Kidney (tissue), 14 donors: ENCODE measurements around the gene STX8. TPM values are rescaled to one million over a fixed set of nuclear protein-coding genes. Genes with fewer than 3 reads are reported as not detected.

Experiments
- DNase-seq, 5 donors: peaks; one replicate each; pipeline ENCODE4 v3.0.0-alpha.2; 2013 to 2020
- FAIRE-seq: peaks from 2 replicates; lab custom pipeline; 2012; peaks lifted over from hg19 to GRCh38; lab: Jason Lieb, UNC
- H3K27ac ChIP-seq, 2 donors: one replicate each; pipeline ENCODE4 v1.7.0; 2013; ENCODE audit warnings: low read depth in 2 of 2, low read length in 2 of 2, inconsistent platforms in 1 of 2
- H3K27me3 ChIP-seq: one replicate; pipeline ENCODE4 v1.7.1; 2013; ENCODE audit warnings: low read length, inconsistent platforms; ENCODE audit not compliant: control insufficient read depth, insufficient read depth
- H3K36me3 ChIP-seq, 3 donors: one replicate each; pipeline versions ENCODE4 v1.7.0 to v1.7.1; 2013; ENCODE audit warnings: low read length in 3 of 3, control low read depth in 1 of 3, inconsistent platforms in 1 of 3; ENCODE audit not compliant: insufficient read depth in 3 of 3, control insufficient read depth in 2 of 3
- H3K4me1 ChIP-seq, 3 donors: one replicate each; pipeline versions ENCODE4 v1.7.0 to v1.7.1; 2013; ENCODE audit warnings: low read length in 3 of 3, inconsistent platforms in 1 of 3, low read depth in 1 of 3; ENCODE audit not compliant: control insufficient read depth in 2 of 3, insufficient read depth in 2 of 3
- H3K4me3 ChIP-seq, 3 donors: one replicate each; pipeline versions ENCODE4 v1.7.0 to v1.8.1; 2013; ENCODE audit warnings: low read length in 3 of 3, control low read depth in 1 of 3, inconsistent platforms in 1 of 3
- H3K9ac ChIP-seq, 3 donors: one replicate each; pipeline versions ENCODE4 v1.7.0 to v1.7.1; 2013; ENCODE audit warnings: low read length in 3 of 3, control low read depth in 1 of 3, inconsistent platforms in 1 of 3
- H3K9me3 ChIP-seq, 3 donors: one replicate each; pipeline versions ENCODE4 v1.7.0 to v1.7.1; 2013; ENCODE audit warnings: low read length in 3 of 3, control low read depth in 1 of 3, inconsistent platforms in 1 of 3; ENCODE audit not compliant: control insufficient read depth in 2 of 3, insufficient read depth in 1 of 3
- CTCF ChIP-seq: IDR thresholded peaks from 3 replicates; pipeline ENCODE4 v1.5.1; 2012; ENCODE audit warnings: mild to moderate bottlenecking, moderate library complexity, borderline replicate concordance; ENCODE audit not compliant: insufficient read depth; ENCODE audit errors: extremely low read depth
- intact Hi-C: fragments of 100-400 bp; cut with DNase I; formaldehyde crosslinking; loops from one replicate; pipeline ENCODE4 v1.11.1; 2022
- polyA plus RNA-seq: library from polyadenylated mRNA; stranded (reverse); fragments of 350-450 nt; fragmentation: Illumina TruSeq; extraction: RNeasy Lipid Tissue Mini Kit (QIAGEN cat#74804); gene quantifications from one replicate; pipeline ENCODE4 v1.2.3, GENCODE V29; 2014; ENCODE audit warnings: low read depth, low replicate concordance; ENCODE audit not compliant: insufficient read depth
- total RNA-seq: library from RNA; stranded (reverse); fragmentation: NEBNext Ultra II Directional; extraction: Animal tissue kit (Norgen Biotek cat#: 25700); gene quantifications from one replicate; pipeline ENCODE4 v1.2.1, GENCODE V29; 2021
- donor health status: control.
- donor health status: control.
- donor health status: control.
- donor health status: control.
- donor health status: control.
- donor health status: DM: yes; HTN: yes; CAD: no.
- donor health status: Normal renal cell carcinoma (clear cell type).

Gene STX8
- total and polyA plus RNA-seq, 2 donors from 2014 or later: 67.2 to 127 TPM

DNA sequence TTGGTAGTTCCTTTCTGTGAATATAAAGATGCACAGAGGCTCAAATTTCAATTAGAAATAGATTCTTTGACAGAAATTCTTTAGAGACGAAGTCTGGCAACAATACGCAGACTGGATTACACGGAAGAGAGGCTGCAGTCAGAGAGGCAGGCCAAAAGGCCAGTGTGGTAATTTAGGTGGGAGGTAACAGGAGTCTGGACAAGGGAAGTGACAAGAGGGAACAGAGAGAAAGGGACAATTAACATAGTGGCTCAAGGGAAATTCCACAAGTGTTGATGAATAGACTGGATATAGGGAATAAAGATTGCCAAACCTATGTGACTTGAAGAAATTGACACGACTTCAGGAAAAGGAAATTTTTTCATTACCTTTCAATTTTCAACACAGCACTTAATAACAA, 54.6 kb downstream of the STX8 start:
- Histone ChIP-seq H3K27me3 (no peaks in the 10 kb centered on the region), H3K9me3 (no peaks in the 10 kb centered on the region), H3K27ac (no peak overlapping the region), H3K9ac (no peak overlapping the region), H3K36me3 (no peaks in the 10 kb centered on the region), H3K4me1 (no peaks in the 10 kb centered on the region), H3K4me3 (no peak overlapping the region)
- peak in 2 of 5 donors; percentile 13 to 37 for DNase-seq
- FAIRE-seq: no peak
- intact Hi-C loops: loop anchor here (10.0 kb wide), 1 partner anchor 536 kb away; no protein-coding TSS in a partner anchor
- no peak for TF ChIP-seq CTCF

DNA sequence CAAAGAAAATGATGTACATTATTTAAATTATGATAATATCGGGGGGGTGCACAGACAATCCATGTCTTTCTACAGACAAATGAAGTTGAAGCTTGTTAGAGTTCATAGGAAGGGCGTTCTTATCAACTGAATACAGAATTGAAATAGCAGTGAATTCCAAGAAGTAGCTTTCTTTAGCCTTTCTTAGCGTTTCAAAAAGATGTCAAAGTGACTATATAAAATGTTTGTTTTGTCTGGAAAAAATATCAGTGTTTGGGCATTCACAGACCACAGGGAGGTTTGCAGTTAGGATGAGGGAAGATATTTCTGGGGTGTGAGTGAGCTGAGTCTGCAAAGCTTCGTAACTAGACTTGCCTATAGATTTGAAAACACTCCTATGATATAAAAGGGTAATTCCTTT, 55.0 kb downstream of the STX8 start:
- Histone ChIP-seq H3K4me3 (no peak overlapping the region), H3K36me3 (no peaks in the 10 kb centered on the region), H3K4me1 (no peaks in the 10 kb centered on the region), H3K27ac (no peak overlapping the region), H3K9ac (no peak overlapping the region), H3K9me3 (no peaks in the 10 kb centered on the region), H3K27me3 (no peaks in the 10 kb centered on the region)
- intact Hi-C loops: loop anchor here (10.0 kb wide), 1 partner anchor 536 kb away; no protein-coding TSS in a partner anchor
- FAIRE-seq: no peak
- no peak for DNase-seq
- no peak for TF ChIP-seq CTCF

- Histone ChIP-seq H3K9ac (no peak overlapping the region), H3K9me3 (no peaks in the 10 kb centered on the region), H3K4me1 (no peaks in the 10 kb centered on the region), H3K27ac (no peak overlapping the region), H3K4me3 (no peak overlapping the region), H3K36me3 (no peaks in the 10 kb centered on the region), H3K27me3 (no peaks in the 10 kb centered on the region)
- intact Hi-C loops: loop anchor here (10.0 kb wide), 1 partner anchor 535 kb away; no protein-coding TSS in a partner anchor
- FAIRE-seq: no peak
- peak in 2 of 5 donors; percentile 24 to 42 for DNase-seq
- TF ChIP-seq CTCF: no peak
Measured at GRCh38 chr17:9519583-9520272, 55.9 kb downstream of the STX8 start.

DNA sequence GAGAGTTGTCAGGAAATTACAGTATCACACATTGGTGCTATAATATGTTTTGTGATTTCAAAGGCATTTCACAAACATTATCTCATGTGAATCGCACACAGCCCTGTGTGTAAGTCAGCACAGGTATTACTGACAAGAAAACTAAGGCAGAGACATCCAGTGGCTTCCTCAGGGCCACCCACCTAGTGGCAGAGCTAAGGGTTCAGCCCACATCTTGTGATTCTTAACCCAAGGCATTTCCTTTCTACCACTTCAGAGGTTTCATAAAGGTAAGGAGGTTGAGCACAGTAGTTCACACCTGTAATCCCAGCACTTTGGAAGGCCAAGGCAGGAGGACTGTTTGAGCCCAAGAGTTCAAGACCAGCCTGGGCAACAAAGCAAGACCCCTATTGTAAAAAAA, 58.2 kb downstream of the STX8 start:
- H3K27ac ChIP-seq: no peak overlapping the region
- no peak for FAIRE-seq
- H3K9ac ChIP-seq: no peak overlapping the region
- no peak overlapping the region for H3K4me3 ChIP-seq
- DNase-seq: no peak
- TF ChIP-seq CTCF: no peak
- no peaks in the 10 kb centered on the region for H3K4me1 ChIP-seq
- H3K9me3 ChIP-seq: no peaks in the 10 kb centered on the region
- H3K36me3 ChIP-seq: no peaks in the 10 kb centered on the region
- intact Hi-C loops: no loop called here
- H3K27me3 ChIP-seq: no peaks in the 10 kb centered on the region
